ENCODE data around the gene RHOT2.
A peak's percentile ranks its signal among the peaks of the same experiment; 100 is the strongest.

Gene RHOT2

GRCh38 chr16:716768-717325 lies 48.9 kb downstream of the RHOT2 start:
- DNase-seq: no peak

- no peak for DNase-seq
Measured at GRCh38 chr16:717450-718245, 49.7 kb downstream of the RHOT2 start.

- no peak for DNase-seq
Measured at GRCh38 chr16:718389-718788, 50.5 kb downstream of the RHOT2 start.

- no peak for DNase-seq
Measured at GRCh38 chr16:718922-719321, 51.0 kb downstream of the RHOT2 start.

GRCh38 chr16:719815-720446 lies 52.0 kb downstream of the RHOT2 start:
- DNase-seq: peak; percentile 26

GRCh38 chr16:720447-720989 lies 52.6 kb downstream of the RHOT2 start:
- peak; percentile 87 for DNase-seq

GRCh38 chr16:720990-721764 lies 53.2 kb downstream of the RHOT2 start, which contains the start of gene ANTKMT:
Gene ANTKMT, plus strand, starts transcription at chr16:721146. Its CDS starts 129 bp downstream, at chr16:721275.
- peak; percentile 82 for DNase-seq

- no peak for DNase-seq
Measured at GRCh38 chr16:721765-722540, 54.0 kb downstream of the RHOT2 start.

GRCh38 chr16:722835-723633 lies 55.1 kb downstream of the RHOT2 start:
- DNase-seq: no peak

GRCh38 chr16:723695-724094 lies 55.8 kb downstream of the RHOT2 start:
- no peak for DNase-seq

Data from NCI-H2227 treated with DMSO at 0.1 percent for 48 hours (cell line).